Ovary (tissue), 9 donors: ENCODE results near the gene ESRP2. TPM values are rescaled to one million over a fixed set of nuclear protein-coding genes. Genes with fewer than 3 reads are reported as not detected.

Experiments used
- DNase-seq, 5 donors: peaks; one replicate each; pipeline ENCODE4 v3.0.0-alpha.2; 2019 to 2020
- H3K27ac ChIP-seq, 2 donors: fragments of 200-600 bp; one replicate each; pipeline versions ENCODE4 v1.5.1 to v1.8.0; 2019 to 2022
- H3K27me3 ChIP-seq: fragments of 200-600 bp; one replicate; pipeline ENCODE4 v1.8.0; 2022
- H3K36me3 ChIP-seq: fragments of 200-600 bp; sonication (generic); one replicate; pipeline ENCODE4 v1.5.1; 2019
- H3K4me1 ChIP-seq: one replicate; pipeline ENCODE4 v1.8.1; 2013; ENCODE audit warnings: mild to moderate bottlenecking, moderate library complexity; ENCODE audit not compliant: insufficient read depth
- H3K4me3 ChIP-seq: fragments of 200-600 bp; sonication (generic); one replicate; pipeline ENCODE4 v1.5.1; 2017
- H3K9me3 ChIP-seq, 2 donors: fragments of 200-600 bp in 1 of 2; sonication (generic) in 1 of 2; one replicate each; pipeline versions ENCODE4 v1.5.1 to v1.8.1; 2013 to 2019; ENCODE audit warnings: mild to moderate bottlenecking in 1 of 2, moderate library complexity in 1 of 2
- EP300 ChIP-seq: sonication (generic); formaldehyde crosslinking; IDR thresholded peaks from one replicate; pipeline ENCODE4 v1.6.1; 2017; ENCODE audit warnings: antibody characterized with exemption
- POLR2A ChIP-seq: fragments of 450-650 bp; IDR thresholded peaks from one replicate; pipeline ENCODE4 v1.6.1; 2017; ENCODE audit warnings: antibody characterized with exemption, mild to moderate bottlenecking, moderate library complexity
- WGBS, 3 donors: extraction: QIAGEN DNeasy Blood & Tissue Kit in 1 of 3; methylation state at CpG; one replicate each; pipeline versions ENCODE4 v1.1.5 to v1.1.7; 2013 to 2017; 5-methylcytosine and 5-hydroxymethylcytosine counted together
- intact Hi-C, 4 donors: fragments of 100-400 bp; cut with DNase I; formaldehyde crosslinking; loops; one replicate each; pipeline versions ENCODE4 v1.11.0 to v1.15.1; 2022 to 2023
- polyA plus RNA-seq, 2 donors: library from polyadenylated mRNA; stranded (reverse); fragments of 200-250 nt in 1 of 2; fragments of 350-450 nt in 1 of 2; fragmentation: Illumina TruSeq in 1 of 2; extraction: RNeasy Lipid Tissue Mini Kit (QIAGEN cat#74804) in 1 of 2; gene quantifications; one replicate each; pipeline ENCODE4 v1.2.3, GENCODE V29; 2013 to 2014
- total RNA-seq, 7 donors: library from RNA; depleted of rRNA in 2 of 7; stranded (reverse); fragments of >200 nt in 2 of 7; fragmentation: NEBNext Ultra II Directional in 3 of 7; extraction: Animal tissue kit (Norgen Biotek cat#: 25700) in 3 of 7; gene quantifications; one replicate each; pipeline versions ENCODE4 v1.1.0 to v1.2.4, GENCODE V29; 2016 to 2023
- TF ChIP-seq, protein P1 (sequence below), 3 donors: fragments of 450-650 bp in 2 of 3; fragments of 200-600 bp in 1 of 3; IDR thresholded peaks; one replicate each; pipeline versions ENCODE4 v1.5.1 to v1.8.0; 2016 to 2022; ENCODE audit warnings: antibody characterized with exemption in 3 of 3, mild to moderate bottlenecking in 1 of 3
- donor health status: DM: no; HTN: no; CAD: no; lungs with moderate emphysema.
- donor health status: DM: no; HTN: no; CAD: no.
- donor health status: Bipolar disorder and iron deficiency.
- donor health status: DM: yes; HTN: yes; CAD: no.
- donor health status: DM: no; HTN: no; CAD: no.
- donor health status: DM: yes; HTN: yes; CAD: no.

ESRP2 gene
- total and polyA plus RNA-seq, 9 donors: 0.17 to 13.8 (median 1.5) TPM

DNA sequence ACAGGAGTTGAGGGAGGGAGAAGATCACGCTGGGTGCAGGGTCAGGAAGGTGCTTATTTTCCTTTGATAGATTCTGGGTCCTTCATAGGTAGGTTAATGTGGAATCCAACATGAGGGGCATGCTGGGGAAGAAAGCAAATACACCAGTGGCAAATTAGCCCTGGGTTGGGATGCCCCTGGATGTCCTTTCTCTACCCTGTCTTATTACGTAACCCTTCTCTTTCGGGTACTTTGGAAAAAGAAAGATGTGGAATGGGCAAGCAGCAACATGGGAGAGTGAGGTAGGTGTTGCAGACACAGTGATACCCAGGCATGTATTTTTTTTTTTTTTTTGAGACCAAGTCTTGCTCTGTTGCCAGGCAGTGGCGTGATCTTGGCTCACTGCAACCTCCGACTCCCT lies 37.5 kb upstream of the ESRP2 start:
- no peaks in the 10 kb centered on the region for H3K27me3 ChIP-seq
- no peaks in the 10 kb centered on the region for H3K9me3 ChIP-seq
- intact Hi-C loops: no loop called here
- no peak overlapping the region for H3K4me3 ChIP-seq
- WGBS, 3 donors: 93 to 94% (median 93%) methylated on average over 5 of the region's 5 CpGs
- H3K36me3 ChIP-seq: no peaks in the 10 kb centered on the region
- no peak for TF ChIP-seq EP300
- TF ChIP-seq POLR2A: no peak
- TF ChIP-seq, protein P1, sequence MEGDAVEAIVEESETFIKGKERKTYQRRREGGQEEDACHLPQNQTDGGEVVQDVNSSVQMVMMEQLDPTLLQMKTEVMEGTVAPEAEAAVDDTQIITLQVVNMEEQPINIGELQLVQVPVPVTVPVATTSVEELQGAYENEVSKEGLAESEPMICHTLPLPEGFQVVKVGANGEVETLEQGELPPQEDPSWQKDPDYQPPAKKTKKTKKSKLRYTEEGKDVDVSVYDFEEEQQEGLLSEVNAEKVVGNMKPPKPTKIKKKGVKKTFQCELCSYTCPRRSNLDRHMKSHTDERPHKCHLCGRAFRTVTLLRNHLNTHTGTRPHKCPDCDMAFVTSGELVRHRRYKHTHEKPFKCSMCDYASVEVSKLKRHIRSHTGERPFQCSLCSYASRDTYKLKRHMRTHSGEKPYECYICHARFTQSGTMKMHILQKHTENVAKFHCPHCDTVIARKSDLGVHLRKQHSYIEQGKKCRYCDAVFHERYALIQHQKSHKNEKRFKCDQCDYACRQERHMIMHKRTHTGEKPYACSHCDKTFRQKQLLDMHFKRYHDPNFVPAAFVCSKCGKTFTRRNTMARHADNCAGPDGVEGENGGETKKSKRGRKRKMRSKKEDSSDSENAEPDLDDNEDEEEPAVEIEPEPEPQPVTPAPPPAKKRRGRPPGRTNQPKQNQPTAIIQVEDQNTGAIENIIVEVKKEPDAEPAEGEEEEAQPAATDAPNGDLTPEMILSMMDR (IDR thresholded peaks at IDR 0.05): no peak
- no peaks in the 10 kb centered on the region for H3K4me1 ChIP-seq
- no peak overlapping the region for H3K27ac ChIP-seq
- DNase-seq: no peak

DNA sequence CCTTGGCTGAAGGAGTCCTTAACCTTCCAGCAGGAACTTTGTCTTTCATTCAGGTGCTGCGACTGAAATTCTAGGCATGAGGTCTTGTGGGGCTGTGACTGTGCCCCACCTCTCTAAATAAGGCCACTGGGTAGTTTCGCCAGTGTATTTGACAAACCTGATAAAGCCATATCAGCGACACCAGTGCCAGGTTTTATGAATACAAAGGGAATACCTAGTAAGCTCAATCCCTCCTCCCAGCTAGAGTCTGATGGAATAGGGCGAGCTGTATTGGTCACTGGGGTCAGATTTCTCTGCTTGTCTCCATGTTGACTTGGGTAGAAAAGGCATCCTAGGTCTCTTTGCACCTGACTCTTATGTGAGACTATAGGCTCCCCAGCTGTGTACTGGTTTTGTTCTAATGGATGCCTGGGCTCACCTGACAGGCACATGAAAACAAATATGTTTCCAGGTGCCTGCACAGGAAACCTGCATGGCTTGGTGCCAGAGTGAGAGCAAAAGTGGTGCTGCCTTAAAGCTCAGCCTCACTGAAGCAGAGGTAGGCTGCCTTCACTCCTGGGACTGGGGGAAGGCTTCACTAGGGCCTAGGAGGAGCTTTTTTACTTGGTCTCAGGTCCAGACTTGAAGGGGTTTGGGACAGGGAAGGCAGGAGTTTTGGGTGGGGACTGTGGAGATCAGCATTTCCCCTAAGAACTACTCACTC lies 36.7 kb upstream of the ESRP2 start:
- Histone ChIP-seq H3K36me3 (no peaks in the 10 kb centered on the region), H3K27me3 (no peaks in the 10 kb centered on the region), H3K9me3 (no peaks in the 10 kb centered on the region), H3K4me1 (no peaks in the 10 kb centered on the region), H3K4me3 (no peak overlapping the region), H3K27ac (no peak overlapping the region)
- DNase-seq: no peak
- TF ChIP-seq, protein P1 (IDR thresholded peaks at IDR 0.05): no peak
- no peak for TF ChIP-seq EP300
- TF ChIP-seq POLR2A: no peak
- 91 to 95% (median 92%) methylated on average over 4 of the region's 4 CpGs for WGBS, 3 donors
- intact Hi-C loops: no loop called here

DNA sequence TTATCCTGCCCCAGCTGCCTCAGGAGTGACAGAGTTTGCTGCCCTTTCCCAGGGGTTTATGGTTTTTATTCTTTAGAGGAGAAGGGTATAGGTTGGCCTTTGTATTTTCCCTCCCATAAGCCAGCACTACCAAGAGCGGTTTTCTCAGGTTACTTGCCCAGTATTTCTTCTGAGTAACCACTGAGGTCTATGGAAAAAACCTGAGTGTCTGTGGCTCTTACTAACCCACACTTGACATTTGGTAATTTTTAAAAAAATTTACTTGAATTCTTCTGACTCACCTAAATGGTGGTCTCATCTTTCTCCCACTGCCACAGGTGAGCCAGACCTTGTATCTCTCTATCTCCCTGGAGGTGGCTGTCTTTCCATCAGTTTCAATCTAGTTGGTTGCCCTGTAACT lies 34.4 kb upstream of the ESRP2 start:
- intact Hi-C loops: no loop called here
- Histone ChIP-seq H3K27ac (no peak overlapping the region), H3K36me3 (no peaks in the 10 kb centered on the region), H3K4me1 (no peaks in the 10 kb centered on the region), H3K4me3 (no peak overlapping the region), H3K27me3 (no peaks in the 10 kb centered on the region), H3K9me3 (no peaks in the 10 kb centered on the region)
- no peak for DNase-seq
- TF ChIP-seq POLR2A (no peak), EP300 (no peak)
- TF ChIP-seq, protein P1 (IDR thresholded peaks at IDR 0.05): no peak
- WGBS, 3 donors: 0 to 56% (median 4%) methylated on average over 1 of the region's 1 CpG

DNA sequence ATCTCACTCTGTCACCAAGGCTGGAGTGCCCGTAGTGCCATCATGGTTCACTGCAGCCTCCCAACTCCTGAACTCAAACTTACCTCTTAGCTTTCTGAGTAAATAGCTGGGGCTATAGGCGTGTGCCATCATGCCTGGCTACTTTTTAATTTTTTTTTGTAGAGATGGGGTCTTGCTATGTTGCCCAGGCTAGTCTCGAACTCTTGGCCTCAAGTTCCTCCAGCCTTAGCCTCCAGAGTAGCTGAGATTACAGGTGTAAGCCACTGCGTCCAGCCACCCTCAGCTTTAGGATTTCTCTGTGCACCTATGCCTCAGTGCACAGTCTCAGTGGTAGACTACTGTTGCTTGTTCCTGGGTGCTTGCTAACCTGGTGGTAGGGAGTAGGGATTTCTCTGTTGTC lies 33.9 kb upstream of the ESRP2 start:
- no peaks in the 10 kb centered on the region for H3K27me3 ChIP-seq
- 96 to 98% (median 96%) methylated on average over 4 of the region's 4 CpGs for WGBS, 3 donors
- no peaks in the 10 kb centered on the region for H3K36me3 ChIP-seq
- H3K4me3 ChIP-seq: no peak overlapping the region
- intact Hi-C loops: no loop called here
- no peak overlapping the region for H3K27ac ChIP-seq
- H3K9me3 ChIP-seq: no peaks in the 10 kb centered on the region
- no peaks in the 10 kb centered on the region for H3K4me1 ChIP-seq
- no peak for DNase-seq
- TF ChIP-seq, protein P1 (IDR thresholded peaks at IDR 0.05): no peak
- no peak for TF ChIP-seq EP300
- TF ChIP-seq POLR2A: no peak
